ENCODE results near the gene XPO4.

DNA sequence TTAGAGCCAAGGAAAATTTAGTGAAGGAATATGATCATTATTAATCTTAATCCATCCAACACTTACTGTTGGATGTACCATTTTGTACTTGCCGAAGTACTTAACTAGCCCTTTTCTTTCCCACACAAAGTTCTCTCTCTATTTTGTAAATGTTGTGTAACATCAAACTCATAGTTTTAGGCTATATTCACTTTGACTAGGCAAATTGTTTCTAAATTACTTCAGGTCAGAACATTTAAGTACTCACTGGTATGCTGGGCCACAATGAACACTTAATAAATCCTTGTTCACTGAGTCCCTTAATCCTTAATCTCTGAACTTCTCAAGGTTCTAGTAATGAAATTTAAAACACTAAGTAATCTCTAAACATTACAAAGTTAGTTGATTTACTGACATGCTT is 79.5 kb downstream of the XPO4 start:
- TF ChIP-seq, protein P1, sequence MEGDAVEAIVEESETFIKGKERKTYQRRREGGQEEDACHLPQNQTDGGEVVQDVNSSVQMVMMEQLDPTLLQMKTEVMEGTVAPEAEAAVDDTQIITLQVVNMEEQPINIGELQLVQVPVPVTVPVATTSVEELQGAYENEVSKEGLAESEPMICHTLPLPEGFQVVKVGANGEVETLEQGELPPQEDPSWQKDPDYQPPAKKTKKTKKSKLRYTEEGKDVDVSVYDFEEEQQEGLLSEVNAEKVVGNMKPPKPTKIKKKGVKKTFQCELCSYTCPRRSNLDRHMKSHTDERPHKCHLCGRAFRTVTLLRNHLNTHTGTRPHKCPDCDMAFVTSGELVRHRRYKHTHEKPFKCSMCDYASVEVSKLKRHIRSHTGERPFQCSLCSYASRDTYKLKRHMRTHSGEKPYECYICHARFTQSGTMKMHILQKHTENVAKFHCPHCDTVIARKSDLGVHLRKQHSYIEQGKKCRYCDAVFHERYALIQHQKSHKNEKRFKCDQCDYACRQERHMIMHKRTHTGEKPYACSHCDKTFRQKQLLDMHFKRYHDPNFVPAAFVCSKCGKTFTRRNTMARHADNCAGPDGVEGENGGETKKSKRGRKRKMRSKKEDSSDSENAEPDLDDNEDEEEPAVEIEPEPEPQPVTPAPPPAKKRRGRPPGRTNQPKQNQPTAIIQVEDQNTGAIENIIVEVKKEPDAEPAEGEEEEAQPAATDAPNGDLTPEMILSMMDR (IDR thresholded peaks at IDR 0.05; ENCODE audit: low read depth, low read length, poor library complexity, severe bottlenecking): no peak
- TF ChIP-seq EZH2phosphoT487 (IDR thresholded peaks at IDR 0.05; ENCODE audit: borderline replicate concordance, low read length): no peak

All from DOHH2 (cell line).